Measurements from ENCODE around the gene MUC5AC.

DNA sequence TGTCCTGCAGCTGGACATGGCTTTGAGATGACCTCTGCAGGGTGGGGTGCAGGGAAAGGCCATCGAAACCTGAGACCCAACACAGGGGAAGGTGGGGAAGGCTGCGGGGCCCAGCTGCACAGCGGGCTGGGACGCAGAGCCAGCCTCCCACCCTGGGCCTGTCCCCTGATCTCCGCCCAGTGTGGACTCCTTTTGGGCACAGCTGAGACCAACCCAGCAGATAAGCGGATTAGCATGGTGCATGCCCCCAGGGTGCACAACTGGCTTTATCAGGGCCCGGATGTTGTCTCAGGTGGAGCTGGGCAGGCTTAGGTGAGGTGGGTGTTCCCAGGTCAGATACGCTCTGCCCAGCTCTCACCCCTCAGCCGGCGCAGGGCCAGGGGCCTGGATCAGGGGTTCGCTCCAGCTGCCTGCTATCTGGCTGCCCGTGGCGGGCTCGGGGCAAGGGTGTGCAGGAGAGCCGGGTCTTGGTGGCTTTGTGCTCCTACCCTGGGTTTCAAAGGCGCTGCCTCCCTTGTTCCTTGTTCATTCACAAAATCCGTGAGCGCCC is 28.1 kb upstream of the MUC5AC start:
- no peak for TF ChIP-seq POLR2A (IDR thresholded peaks at IDR 0.05; ENCODE audit: borderline replicate concordance, extremely low read depth, insufficient read depth, insufficient read length)
- TF ChIP-seq, protein P1, sequence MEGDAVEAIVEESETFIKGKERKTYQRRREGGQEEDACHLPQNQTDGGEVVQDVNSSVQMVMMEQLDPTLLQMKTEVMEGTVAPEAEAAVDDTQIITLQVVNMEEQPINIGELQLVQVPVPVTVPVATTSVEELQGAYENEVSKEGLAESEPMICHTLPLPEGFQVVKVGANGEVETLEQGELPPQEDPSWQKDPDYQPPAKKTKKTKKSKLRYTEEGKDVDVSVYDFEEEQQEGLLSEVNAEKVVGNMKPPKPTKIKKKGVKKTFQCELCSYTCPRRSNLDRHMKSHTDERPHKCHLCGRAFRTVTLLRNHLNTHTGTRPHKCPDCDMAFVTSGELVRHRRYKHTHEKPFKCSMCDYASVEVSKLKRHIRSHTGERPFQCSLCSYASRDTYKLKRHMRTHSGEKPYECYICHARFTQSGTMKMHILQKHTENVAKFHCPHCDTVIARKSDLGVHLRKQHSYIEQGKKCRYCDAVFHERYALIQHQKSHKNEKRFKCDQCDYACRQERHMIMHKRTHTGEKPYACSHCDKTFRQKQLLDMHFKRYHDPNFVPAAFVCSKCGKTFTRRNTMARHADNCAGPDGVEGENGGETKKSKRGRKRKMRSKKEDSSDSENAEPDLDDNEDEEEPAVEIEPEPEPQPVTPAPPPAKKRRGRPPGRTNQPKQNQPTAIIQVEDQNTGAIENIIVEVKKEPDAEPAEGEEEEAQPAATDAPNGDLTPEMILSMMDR (IDR thresholded peaks at IDR 0.05 in 2 of 3, conservative IDR thresholded peaks at IDR 0.05 in 1 of 3; ENCODE audit: borderline replicate concordance in 1 of 3, insufficient read depth in 1 of 3, low read depth in 2 of 3, low read length in 2 of 3): no peak
- TF ChIP-seq, protein P2, sequence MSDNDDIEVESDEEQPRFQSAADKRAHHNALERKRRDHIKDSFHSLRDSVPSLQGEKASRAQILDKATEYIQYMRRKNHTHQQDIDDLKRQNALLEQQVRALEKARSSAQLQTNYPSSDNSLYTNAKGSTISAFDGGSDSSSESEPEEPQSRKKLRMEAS (IDR thresholded peaks at IDR 0.05): no peak
- no peak for TF ChIP-seq CBX3 (IDR thresholded peaks at IDR 0.05; ENCODE audit: low read depth)
- TF ChIP-seq FOSL1 (IDR thresholded peaks at IDR 0.05; ENCODE audit: low read depth): no peak
- no peak for TF ChIP-seq POLR2AphosphoS5 (IDR thresholded peaks at IDR 0.05; ENCODE audit: low read depth, low read length)
- no peak for TF ChIP-seq JUND (IDR thresholded peaks at IDR 0.05)
- no peak for TF ChIP-seq EZH2 (IDR thresholded peaks at IDR 0.05)
- TF ChIP-seq CEBPB (IDR thresholded peaks at IDR 0.05; ENCODE audit: low read depth): no peak
- TF ChIP-seq, protein P3, sequence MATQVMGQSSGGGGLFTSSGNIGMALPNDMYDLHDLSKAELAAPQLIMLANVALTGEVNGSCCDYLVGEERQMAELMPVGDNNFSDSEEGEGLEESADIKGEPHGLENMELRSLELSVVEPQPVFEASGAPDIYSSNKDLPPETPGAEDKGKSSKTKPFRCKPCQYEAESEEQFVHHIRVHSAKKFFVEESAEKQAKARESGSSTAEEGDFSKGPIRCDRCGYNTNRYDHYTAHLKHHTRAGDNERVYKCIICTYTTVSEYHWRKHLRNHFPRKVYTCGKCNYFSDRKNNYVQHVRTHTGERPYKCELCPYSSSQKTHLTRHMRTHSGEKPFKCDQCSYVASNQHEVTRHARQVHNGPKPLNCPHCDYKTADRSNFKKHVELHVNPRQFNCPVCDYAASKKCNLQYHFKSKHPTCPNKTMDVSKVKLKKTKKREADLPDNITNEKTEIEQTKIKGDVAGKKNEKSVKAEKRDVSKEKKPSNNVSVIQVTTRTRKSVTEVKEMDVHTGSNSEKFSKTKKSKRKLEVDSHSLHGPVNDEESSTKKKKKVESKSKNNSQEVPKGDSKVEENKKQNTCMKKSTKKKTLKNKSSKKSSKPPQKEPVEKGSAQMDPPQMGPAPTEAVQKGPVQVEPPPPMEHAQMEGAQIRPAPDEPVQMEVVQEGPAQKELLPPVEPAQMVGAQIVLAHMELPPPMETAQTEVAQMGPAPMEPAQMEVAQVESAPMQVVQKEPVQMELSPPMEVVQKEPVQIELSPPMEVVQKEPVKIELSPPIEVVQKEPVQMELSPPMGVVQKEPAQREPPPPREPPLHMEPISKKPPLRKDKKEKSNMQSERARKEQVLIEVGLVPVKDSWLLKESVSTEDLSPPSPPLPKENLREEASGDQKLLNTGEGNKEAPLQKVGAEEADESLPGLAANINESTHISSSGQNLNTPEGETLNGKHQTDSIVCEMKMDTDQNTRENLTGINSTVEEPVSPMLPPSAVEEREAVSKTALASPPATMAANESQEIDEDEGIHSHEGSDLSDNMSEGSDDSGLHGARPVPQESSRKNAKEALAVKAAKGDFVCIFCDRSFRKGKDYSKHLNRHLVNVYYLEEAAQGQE (IDR thresholded peaks at IDR 0.05; ENCODE audit: low read depth): no peak
- no peak for TF ChIP-seq EGR1 (IDR thresholded peaks at IDR 0.05; ENCODE audit: low read depth)
- no peak for TF ChIP-seq EZH2phosphoT487 (IDR thresholded peaks at IDR 0.05; ENCODE audit: borderline replicate concordance)
